ENCODE data around the gene LGI2.

GRCh38 chr4:24967346-24967745 is 63.4 kb downstream of the LGI2 start:
- TF ChIP-seq POLR2A (IDR thresholded peaks at IDR 0.05; ENCODE audit: low read depth, low read length), result no peak
- TF ChIP-seq POLR2AphosphoS5 (IDR thresholded peaks at IDR 0.05; ENCODE audit: low read depth, low read length), result no peak
